Endothelial cell of umbilical vein (primary cell): ENCODE measurements around the gene SPDYE4. TPM values are rescaled to one million over a fixed set of nuclear protein-coding genes. Genes with fewer than 3 reads are reported as not detected.

ENCODE experiments used
- BruUV-seq: library from RNA; stranded (reverse); fragments of 400-500 nt; replicated peaks from 2 replicates; lab custom pipeline; 2021; lab: Mats Ljungman, UMichigan
- CTCF ChIA-PET: fragments of 300-600, 350-600 bp; sonication (Branson Sonifier 250); formaldehyde crosslinking; loops from one replicate; lab custom pipeline; 2021; ENCODE audit warnings: antibody characterized with exemption, inconsistent platforms; lab: Charles Lee
- POLR2A ChIA-PET: fragments of 300-600, 350-600 bp; sonication (Branson Sonifier 250); formaldehyde crosslinking; loops from one replicate; lab custom pipeline; 2021; ENCODE audit warnings: antibody characterized with exemption, inconsistent platforms; lab: Charles Lee
- DNase-seq: peaks from one replicate; pipeline ENCODE4 v3.0.0-alpha.2; 2011; ENCODE audit warnings: low read depth, low spot score
- FAIRE-seq: peaks from 2 replicates; lab custom pipeline; 2011; peaks lifted over from hg19 to GRCh38; lab: Jason Lieb, UNC
- H2AFZ ChIP-seq: 2 replicates; pipeline ENCODE4 v1.6.0; 2012; ENCODE audit warnings: low read depth, low read length, control low read depth, inconsistent platforms
- H3K27ac ChIP-seq: 2 replicates; pipeline ENCODE4 v1.5.1; 2011; ENCODE audit warnings: low read depth, mild to moderate bottlenecking, control low read depth, low read length, moderate library complexity; ENCODE audit not compliant: insufficient read depth
- H3K27me3 ChIP-seq, 2 experiments: 2 replicates each; pipeline versions ENCODE4 v1.6.0 to v1.6.1; 2011; ENCODE audit warnings: low read length in 2 of 2, mixed read lengths in 1 of 2; ENCODE audit not compliant: control insufficient read depth in 2 of 2, insufficient read depth in 2 of 2
- H3K36me3 ChIP-seq, 2 experiments: 2 replicates in 1 of 2; 3 replicates in 1 of 2; pipeline ENCODE4 v1.5.1; 2011; ENCODE audit warnings: low read length in 2 of 2, mild to moderate bottlenecking in 1 of 2, moderate library complexity in 1 of 2; ENCODE audit not compliant: control insufficient read depth in 2 of 2, insufficient read depth in 2 of 2; ENCODE audit errors: extremely low read depth in 1 of 2
- H3K4me1 ChIP-seq: 3 replicates; pipeline ENCODE4 v1.5.1; 2011; ENCODE audit warnings: mild to moderate bottlenecking, low read length; ENCODE audit not compliant: control insufficient read depth, insufficient read depth; ENCODE audit errors: extremely low read depth
- H3K4me2 ChIP-seq: 2 replicates; pipeline ENCODE4 v1.6.1; 2011; ENCODE audit warnings: low read length, control low read depth, mixed read lengths; ENCODE audit not compliant: insufficient read depth
- H3K4me3 ChIP-seq, 3 experiments: fragments of 200-600 bp in 1 of 3; sonication (generic), shearing (Covaris generic) in 1 of 3; replicated peaks in 1 of 3; 2 replicates each; pipeline ENCODE4 v1.5.1; 2011 to 2016; ENCODE audit warnings: control low read depth in 3 of 3, low read length in 3 of 3, mild to moderate bottlenecking in 2 of 3, inconsistent platforms in 1 of 3, low read depth in 1 of 3, moderate library complexity in 1 of 3; ENCODE audit not compliant: insufficient read depth in 1 of 3
- H3K79me2 ChIP-seq: 2 replicates; pipeline ENCODE4 v1.6.0; 2012; ENCODE audit warnings: low read length, inconsistent platforms; ENCODE audit not compliant: control insufficient read depth, insufficient read depth
- H3K9ac ChIP-seq: replicated peaks from 2 replicates; pipeline ENCODE3; 2011; ENCODE audit warnings: low read length, control low read depth; ENCODE audit not compliant: insufficient read depth; ENCODE audit errors: extremely low read depth
- H3K9me1 ChIP-seq: replicated peaks from 3 replicates; pipeline ENCODE4 v1.6.0; 2011; ENCODE audit warnings: mild to moderate bottlenecking, low read length; ENCODE audit not compliant: control insufficient read depth, insufficient read depth; ENCODE audit errors: extremely low read depth
- H3K9me3 ChIP-seq: replicated peaks from 2 replicates; pipeline ENCODE4 v1.5.1; 2012; ENCODE audit warnings: low read length, inconsistent platforms; ENCODE audit not compliant: control insufficient read depth, insufficient read depth
- H4K20me1 ChIP-seq: replicated peaks from 2 replicates; pipeline ENCODE3; 2011; ENCODE audit warnings: mild to moderate bottlenecking, low read length; ENCODE audit not compliant: control insufficient read depth, insufficient read depth; ENCODE audit errors: extremely low read depth
- EZH2 ChIP-seq: IDR thresholded peaks from 2 replicates; pipeline ENCODE4 v1.6.1; 2012; ENCODE audit warnings: borderline replicate concordance, low read depth, mild to moderate bottlenecking, moderate library complexity, low read length, inconsistent platforms; ENCODE audit not compliant: severe bottlenecking
- FOS ChIP-seq: IDR thresholded peaks from 2 replicates; pipeline ENCODE4 v1.6.1; 2011; ENCODE audit warnings: mild to moderate bottlenecking, low read length, moderate library complexity, borderline replicate concordance; ENCODE audit not compliant: insufficient read depth
- GATA2 ChIP-seq: IDR thresholded peaks from 2 replicates; pipeline ENCODE4 v1.7.0; 2011; ENCODE audit warnings: low read depth, mild to moderate bottlenecking, moderate library complexity, mixed read lengths, low read length; ENCODE audit not compliant: insufficient read length, insufficient read depth
- dilution Hi-C: fragments of 300-500 bp; cut with MboI; formaldehyde crosslinking; loops from one replicate; pipeline ENCODE4 v1.15.0; 2019; ENCODE audit warnings: low sequenced_read_pairs; ENCODE audit not compliant: extremely low pct_ligation_motif_present
- intact Hi-C: fragments of 100-400 bp; cut with micrococcal nuclease; formaldehyde crosslinking; loops from one replicate; pipeline ENCODE4 v1.10.0; 2022
- polyA plus RNA-seq, 4 experiments: library from polyadenylated mRNA; depleted of rRNA in 3 of 4; stranded (reverse) in 3 of 4; unstranded in 1 of 4; fragments of >200 nt; gene quantifications; 2 replicates each; pipeline versions ENCODE4 v1.2.1 to v1.2.3, GENCODE V29; 2011 to 2012; ENCODE audit warnings: missing spikeins in 1 of 4
- total RNA-seq: library from RNA; stranded (reverse); gene quantifications from 2 replicates; pipeline ENCODE4 v1.2.3, GENCODE V29; 2021

SPDYE4 gene
- total and polyA plus RNA-seq, 2 donors (not counting 3 experiments of a cell fraction or from before 2014, with no cell fraction given): not detected

DNA sequence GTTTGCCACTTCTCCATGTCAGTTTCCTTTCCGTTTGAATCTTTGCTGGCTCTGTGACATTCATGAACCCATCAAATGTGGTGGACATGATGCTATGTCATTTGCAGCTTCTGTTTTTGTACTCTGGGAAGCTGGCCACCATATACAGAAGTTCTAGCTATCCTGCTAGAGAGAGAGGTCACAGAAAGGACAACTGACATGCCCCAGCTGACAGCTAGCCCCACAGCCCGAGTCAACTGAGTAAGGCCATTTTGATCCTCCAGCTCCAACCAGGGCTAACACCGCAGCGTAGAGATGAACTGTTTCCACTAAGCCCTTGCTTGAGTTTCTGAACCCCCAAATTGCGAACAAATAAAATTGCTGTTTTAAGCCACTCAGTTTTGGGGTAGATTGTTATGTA, 47.5 kb downstream of the SPDYE4 start:
- H4K20me1 ChIP-seq: no peaks in the 10 kb centered on the region
- H3K4me2 ChIP-seq: no peak overlapping the region
- no peak overlapping the region for H2AFZ ChIP-seq
- CTCF ChIA-PET: interaction anchor here (0.8 to 1.1 kb wide), 2 partner anchors 9 to 22 kb away, joined by 3 read pairs; no protein-coding TSS in a partner anchor
- H3K79me2 ChIP-seq: no peaks in the 10 kb centered on the region
- POLR2A ChIA-PET: no interaction called here
- H3K4me1 ChIP-seq: no peaks in the 10 kb centered on the region
- no peak overlapping the region for H3K4me3 ChIP-seq
- no peak overlapping the region for H3K9ac ChIP-seq
- no peak overlapping the region for H3K27ac ChIP-seq
- intact Hi-C loops: no loop called here
- no TSS peak for BruUV-seq
- no peaks in the 10 kb centered on the region for H3K9me1 ChIP-seq
- DNase-seq (no peak), FAIRE-seq (no peak)
- dilution Hi-C loops: no loop called here
- no peak for TF ChIP-seq GATA2
- TF ChIP-seq FOS: no peak
- no peaks in the 10 kb centered on the region for H3K9me3 ChIP-seq
- no peaks in the 10 kb centered on the region for H3K36me3 ChIP-seq
- H3K27me3 ChIP-seq: peaks cover 3 to 4% of the 10 kb centered on the region in 2 experiments

DNA sequence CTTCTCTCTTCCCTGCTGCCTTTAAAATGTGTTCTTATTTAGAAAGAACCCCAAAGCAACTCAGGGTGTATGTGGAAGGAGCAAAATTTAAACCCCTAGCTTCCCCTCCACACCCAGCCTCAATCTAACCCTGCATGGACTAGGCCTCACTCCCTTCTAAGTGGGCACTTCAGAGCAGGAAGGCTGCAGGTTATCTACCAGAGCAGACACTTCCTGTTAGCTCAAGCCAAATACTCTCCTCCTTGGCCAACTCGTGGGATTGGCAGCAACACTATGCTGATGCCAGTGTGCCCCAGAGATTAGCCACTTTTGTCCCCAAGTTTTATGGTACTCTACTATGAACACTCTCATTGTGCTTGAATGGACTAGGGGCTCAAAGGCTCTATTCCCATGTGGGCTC, 49.3 kb downstream of the SPDYE4 start:
- no peak overlapping the region for H3K4me2 ChIP-seq
- no peaks in the 10 kb centered on the region for H3K36me3 ChIP-seq
- ChIA-PET POLR2A (no interaction called here), CTCF (interaction anchor here (0.7 to 1.8 kb wide), 2 partner anchors 15 to 37 kb away, joined by 3 to 6 read pairs; no protein-coding TSS in a partner anchor)
- no peak overlapping the region for H2AFZ ChIP-seq
- no TSS peak for BruUV-seq
- no peaks in the 10 kb centered on the region for H3K9me3 ChIP-seq
- DNase-seq: peak; percentile 82
- H3K4me1 ChIP-seq: no peaks in the 10 kb centered on the region
- H3K27me3 ChIP-seq: peaks cover 4 to 6% of the 10 kb centered on the region in 2 experiments
- peak; percentile 79 for FAIRE-seq
- H4K20me1 ChIP-seq: no peaks in the 10 kb centered on the region
- dilution Hi-C loops (no loop called here), intact Hi-C loops (no loop called here)
- H3K4me3 ChIP-seq: no peak overlapping the region
- no peaks in the 10 kb centered on the region for H3K9me1 ChIP-seq
- H3K9ac ChIP-seq: no peak overlapping the region
- TF ChIP-seq EZH2 (no peak), GATA2 (peak; percentile 44)
- no peaks in the 10 kb centered on the region for H3K79me2 ChIP-seq
- H3K27ac ChIP-seq: no peak overlapping the region
